ENCODE results near the gene RUNX1. TPM values are rescaled to one million over a fixed set of nuclear protein-coding genes. Genes with fewer than 3 reads are reported as not detected.

Gene RUNX1
- total RNA-seq, 4 donors from 2014 or later, result 3.9 to 14.5 (median 5.8) TPM

DNA sequence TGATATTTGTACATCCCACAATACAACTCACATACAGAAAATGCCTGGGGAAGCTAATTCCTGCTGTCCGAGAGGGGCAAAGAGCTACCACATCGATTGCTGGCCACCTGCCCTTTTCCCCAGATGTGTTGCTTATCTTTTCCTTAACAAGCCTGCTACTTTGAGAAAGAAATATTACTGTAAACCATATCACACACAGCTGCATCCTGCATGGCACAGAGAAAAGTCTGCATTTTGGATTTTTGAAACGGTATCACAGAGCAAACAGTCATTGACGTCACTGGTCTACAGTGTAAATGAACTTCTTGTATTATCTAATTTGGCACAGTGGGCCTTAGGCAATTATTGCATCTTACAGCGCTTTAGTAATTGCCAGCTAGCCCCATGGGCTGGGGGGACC lies 215.6 kb downstream of the RUNX1 start:
- Histone ChIP-seq H3K9me3 (no peaks in the 10 kb centered on the region), H3K4me1 (no peaks in the 10 kb centered on the region), H3K27ac (no peak overlapping the region), H3K4me3 (no peak overlapping the region), H3K27me3 (no peaks in the 10 kb centered on the region), H3K36me3 (peaks cover 0 to 6% of the 10 kb centered on the region in 2 donors)
- 72 to 75% methylated on average over 5 of the region's 5 CpGs for WGBS, 2 donors (ENCODE audit: low coverage in 1 of 2)
- ATAC-seq, result no peak
- TF ChIP-seq EP300 (IDR thresholded peaks at IDR 0.05) (no peak), POLR2A (IDR thresholded peaks at IDR 0.05) (no peak), POLR2AphosphoS5 (IDR thresholded peaks at IDR 0.05) (no peak)
- TF ChIP-seq, protein P1, sequence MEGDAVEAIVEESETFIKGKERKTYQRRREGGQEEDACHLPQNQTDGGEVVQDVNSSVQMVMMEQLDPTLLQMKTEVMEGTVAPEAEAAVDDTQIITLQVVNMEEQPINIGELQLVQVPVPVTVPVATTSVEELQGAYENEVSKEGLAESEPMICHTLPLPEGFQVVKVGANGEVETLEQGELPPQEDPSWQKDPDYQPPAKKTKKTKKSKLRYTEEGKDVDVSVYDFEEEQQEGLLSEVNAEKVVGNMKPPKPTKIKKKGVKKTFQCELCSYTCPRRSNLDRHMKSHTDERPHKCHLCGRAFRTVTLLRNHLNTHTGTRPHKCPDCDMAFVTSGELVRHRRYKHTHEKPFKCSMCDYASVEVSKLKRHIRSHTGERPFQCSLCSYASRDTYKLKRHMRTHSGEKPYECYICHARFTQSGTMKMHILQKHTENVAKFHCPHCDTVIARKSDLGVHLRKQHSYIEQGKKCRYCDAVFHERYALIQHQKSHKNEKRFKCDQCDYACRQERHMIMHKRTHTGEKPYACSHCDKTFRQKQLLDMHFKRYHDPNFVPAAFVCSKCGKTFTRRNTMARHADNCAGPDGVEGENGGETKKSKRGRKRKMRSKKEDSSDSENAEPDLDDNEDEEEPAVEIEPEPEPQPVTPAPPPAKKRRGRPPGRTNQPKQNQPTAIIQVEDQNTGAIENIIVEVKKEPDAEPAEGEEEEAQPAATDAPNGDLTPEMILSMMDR (IDR thresholded peaks at IDR 0.05), result no peak

DNA sequence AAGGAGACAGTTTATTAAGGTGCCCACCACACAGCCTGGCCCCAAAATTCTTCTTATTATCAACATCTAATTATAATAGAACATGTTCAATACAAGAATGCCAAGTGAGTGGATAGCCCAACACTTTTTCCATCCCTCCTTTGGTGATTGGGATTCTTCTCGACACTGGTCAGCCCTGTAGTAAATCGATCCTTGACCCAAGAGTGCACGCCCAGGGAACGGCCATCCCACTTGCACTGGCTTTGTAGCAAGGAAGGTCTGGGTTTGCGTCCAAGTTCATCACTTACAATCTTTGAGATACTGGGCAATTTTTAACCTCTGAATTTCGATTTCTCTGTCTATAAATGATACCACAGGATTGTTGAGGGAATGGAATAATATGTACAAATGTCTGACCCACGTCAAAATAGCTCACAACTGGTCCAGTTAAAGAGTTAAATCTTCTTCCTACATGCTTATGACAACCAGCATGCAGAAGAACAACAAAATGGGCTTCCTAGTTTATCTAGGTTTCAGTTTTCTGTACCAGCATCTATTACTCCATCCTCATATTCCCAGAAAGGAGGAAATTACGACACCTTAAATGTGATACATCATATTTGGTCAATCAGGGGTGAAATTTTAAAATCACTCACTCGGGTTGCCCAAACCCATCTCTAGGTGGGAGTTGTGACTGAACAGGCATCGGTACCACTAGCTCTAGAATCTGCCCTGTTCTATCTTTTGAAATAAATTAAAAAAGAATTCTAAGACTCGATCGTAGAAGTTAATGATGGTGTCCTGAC lies 218.5 kb downstream of the RUNX1 start:
- TF ChIP-seq EP300 (IDR thresholded peaks at IDR 0.05) (no peak), POLR2AphosphoS5 (IDR thresholded peaks at IDR 0.05) (no peak), POLR2A (IDR thresholded peaks at IDR 0.05) (no peak)
- TF ChIP-seq, protein P1 (IDR thresholded peaks at IDR 0.05), result no peak
- Histone ChIP-seq H3K27me3 (no peaks in the 10 kb centered on the region), H3K36me3 (peaks cover 0 to 6% of the 10 kb centered on the region in 2 donors), H3K27ac (no peak overlapping the region), H3K9me3 (peaks cover 0 to 8% (median 0%) of the 10 kb centered on the region in 3 donors), H3K4me1 (no peaks in the 10 kb centered on the region), H3K4me3 (no peak overlapping the region)
- 84 to 88% methylated on average over 5 to 12 of the region's 12 CpGs for WGBS, 2 donors (ENCODE audit: low coverage in 1 of 2)
- ATAC-seq, result no peak

DNA sequence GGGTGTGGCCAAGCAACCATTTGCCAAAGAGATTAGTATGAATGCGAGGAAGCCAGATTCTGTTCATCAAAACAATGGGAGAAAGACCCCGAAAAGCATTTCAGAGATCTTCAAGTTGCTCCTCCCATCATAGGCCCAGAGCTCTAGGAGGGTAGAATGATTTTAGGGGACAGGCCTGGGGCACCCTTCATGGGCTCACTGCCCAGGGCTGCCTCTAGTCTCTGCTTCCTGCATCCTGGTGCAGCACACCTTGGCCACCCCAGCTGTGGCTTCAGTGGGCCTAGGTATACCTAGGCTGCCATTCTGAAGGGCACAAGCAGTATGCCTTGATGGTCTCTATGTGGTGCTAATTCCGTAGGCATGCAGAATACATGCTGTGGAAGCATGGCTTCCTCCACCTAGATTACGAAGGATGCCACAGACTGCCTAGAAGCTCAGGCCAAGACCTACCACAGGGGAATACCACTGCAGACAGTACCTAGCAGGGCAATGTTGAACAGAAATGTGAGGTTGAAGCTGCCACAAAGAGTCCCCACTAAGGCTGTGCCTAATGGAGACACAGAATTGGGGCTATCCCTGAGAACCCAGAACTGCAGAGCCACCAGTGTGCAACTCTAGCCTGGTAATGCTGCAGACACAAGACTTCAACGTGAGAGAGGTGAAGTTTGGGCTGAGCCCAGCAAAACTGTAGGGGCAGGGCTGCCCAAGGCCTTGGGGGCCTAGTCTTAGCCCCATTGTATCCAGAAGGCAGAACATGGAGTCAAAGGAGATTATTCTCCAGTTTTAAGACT lies 221.5 kb downstream of the RUNX1 start:
- H3K36me3 ChIP-seq, result no peaks in the 10 kb centered on the region
- no peaks in the 10 kb centered on the region for H3K4me1 ChIP-seq
- no peak overlapping the region for H3K27ac ChIP-seq
- TF ChIP-seq POLR2A (IDR thresholded peaks at IDR 0.05), result no peak
- no peak for TF ChIP-seq EP300 (IDR thresholded peaks at IDR 0.05)
- TF ChIP-seq, protein P1 (IDR thresholded peaks at IDR 0.05), result no peak
- TF ChIP-seq POLR2AphosphoS5 (IDR thresholded peaks at IDR 0.05), result no peak
- WGBS, 2 donors (ENCODE audit: low coverage in 1 of 2), result 82% methylated on average over 3 of the region's 5 CpGs
- H3K27me3 ChIP-seq, result no peaks in the 10 kb centered on the region
- no peak for ATAC-seq
- no peak overlapping the region for H3K4me3 ChIP-seq
- peaks cover 0 to 8% (median 0%) of the 10 kb centered on the region in 3 donors for H3K9me3 ChIP-seq

DNA sequence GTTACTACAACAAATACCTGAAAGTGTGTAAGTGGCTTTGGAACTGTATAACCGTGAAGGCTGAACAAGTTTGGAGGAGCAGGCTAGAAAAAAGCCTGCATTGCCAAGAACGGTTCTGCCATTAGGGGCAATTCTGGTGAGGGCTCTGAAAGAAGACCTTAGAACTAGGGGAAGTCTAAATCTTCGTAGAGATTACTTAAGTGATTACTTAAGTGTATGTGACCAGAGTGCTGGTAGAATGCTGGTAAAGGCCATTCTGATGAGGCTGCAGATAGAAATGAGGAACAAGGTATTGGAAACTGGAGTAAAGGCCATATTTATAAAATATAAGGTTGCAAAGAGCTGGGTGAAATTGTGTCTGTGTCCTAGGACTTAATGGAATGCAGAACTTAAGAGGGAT lies 222.3 kb downstream of the RUNX1 start:
- Histone ChIP-seq H3K27me3 (no peaks in the 10 kb centered on the region), H3K4me3 (no peak overlapping the region), H3K27ac (no peak overlapping the region), H3K36me3 (no peaks in the 10 kb centered on the region), H3K4me1 (no peaks in the 10 kb centered on the region), H3K9me3 (peaks cover 0 to 8% (median 0%) of the 10 kb centered on the region in 3 donors)
- no peak for ATAC-seq
- 90 to 95% methylated on average over 3 of the region's 3 CpGs for WGBS, 2 donors (ENCODE audit: low coverage in 1 of 2)
- TF ChIP-seq POLR2A (IDR thresholded peaks at IDR 0.05) (no peak), POLR2AphosphoS5 (IDR thresholded peaks at IDR 0.05) (no peak), EP300 (IDR thresholded peaks at IDR 0.05) (no peak)
- TF ChIP-seq, protein P1 (IDR thresholded peaks at IDR 0.05), result no peak
